HTR-8/SVneo (cell line): Measurements from ENCODE around the gene DMBX1.

Experiments
- DNase-seq: peaks from one replicate; pipeline ENCODE4 v3.0.0; 2011; ENCODE audit warnings: low spot score, mixed read lengths; ENCODE audit not compliant: insufficient read length
- FAIRE-seq: peaks from 2 replicates; lab custom pipeline; 2011; peaks lifted over from hg19 to GRCh38; lab: Jason Lieb, UNC

The DMBX1 gene

DNA sequence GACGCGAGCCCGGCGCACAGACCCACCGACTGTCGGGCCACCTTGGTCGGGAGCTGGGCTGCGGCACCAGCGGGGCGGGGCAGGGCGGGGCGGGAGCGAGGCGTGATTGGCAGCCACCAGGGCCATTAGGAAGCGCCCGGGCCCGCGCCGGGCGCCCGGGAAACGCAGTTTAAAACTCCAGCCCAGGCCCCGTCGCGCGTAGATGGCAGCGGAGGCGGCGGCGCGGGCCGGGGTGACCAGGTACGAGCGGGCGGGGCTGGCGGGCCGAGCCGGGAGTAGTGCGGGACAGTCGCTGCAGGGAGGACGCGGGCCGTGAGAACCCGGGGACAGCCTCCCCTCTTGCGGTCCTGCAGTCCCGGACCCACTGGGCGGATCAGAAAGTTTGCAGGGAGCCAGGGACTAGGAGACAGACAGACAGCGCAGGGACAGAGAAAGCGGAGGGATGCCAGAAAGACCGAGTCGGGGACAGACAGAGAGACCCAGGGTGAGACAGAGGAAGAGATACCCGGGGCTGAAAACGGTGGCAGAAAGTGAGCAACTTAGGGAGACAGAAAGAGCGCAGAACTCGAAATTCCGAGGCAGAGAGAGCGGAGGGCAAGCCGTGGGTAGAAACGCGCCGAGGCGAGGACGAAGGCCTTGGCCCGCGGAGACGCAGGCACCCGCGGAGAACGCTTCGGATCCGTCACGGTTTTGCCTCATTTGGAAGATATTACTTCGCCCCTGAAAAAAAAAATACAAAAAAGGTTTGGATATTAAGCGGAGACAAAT lies at the start of gene DMBX1:
DMBX1 (plus strand) TSS at position 199 of the 768 bp plus-strand sequence. CDS start 17,175 bp downstream, outside the sequence.
- FAIRE-seq (no peak), DNase-seq (peak; percentile 82)

DNA sequence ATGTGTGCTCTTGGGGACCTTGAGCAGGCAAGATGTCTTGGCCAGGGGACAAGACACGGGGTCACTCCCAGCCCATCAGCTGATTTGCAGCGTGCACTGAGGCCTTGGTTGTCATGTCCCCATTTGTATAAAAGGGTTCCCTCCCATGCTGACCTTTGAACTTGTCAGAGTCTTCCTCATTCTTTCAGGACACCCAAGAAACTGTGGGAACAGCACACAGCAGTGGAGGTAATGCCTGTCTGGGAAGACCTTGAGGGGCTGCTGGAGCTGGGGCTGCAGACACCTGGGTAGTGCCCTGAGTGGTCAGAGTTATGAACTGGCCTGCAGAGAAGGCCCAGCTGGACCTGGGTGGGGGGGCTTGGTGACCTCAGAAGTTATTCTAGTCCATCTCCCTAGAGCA lies 49.2 kb upstream of the DMBX1 start:
- DNase-seq (no peak), FAIRE-seq (no peak)

DNA sequence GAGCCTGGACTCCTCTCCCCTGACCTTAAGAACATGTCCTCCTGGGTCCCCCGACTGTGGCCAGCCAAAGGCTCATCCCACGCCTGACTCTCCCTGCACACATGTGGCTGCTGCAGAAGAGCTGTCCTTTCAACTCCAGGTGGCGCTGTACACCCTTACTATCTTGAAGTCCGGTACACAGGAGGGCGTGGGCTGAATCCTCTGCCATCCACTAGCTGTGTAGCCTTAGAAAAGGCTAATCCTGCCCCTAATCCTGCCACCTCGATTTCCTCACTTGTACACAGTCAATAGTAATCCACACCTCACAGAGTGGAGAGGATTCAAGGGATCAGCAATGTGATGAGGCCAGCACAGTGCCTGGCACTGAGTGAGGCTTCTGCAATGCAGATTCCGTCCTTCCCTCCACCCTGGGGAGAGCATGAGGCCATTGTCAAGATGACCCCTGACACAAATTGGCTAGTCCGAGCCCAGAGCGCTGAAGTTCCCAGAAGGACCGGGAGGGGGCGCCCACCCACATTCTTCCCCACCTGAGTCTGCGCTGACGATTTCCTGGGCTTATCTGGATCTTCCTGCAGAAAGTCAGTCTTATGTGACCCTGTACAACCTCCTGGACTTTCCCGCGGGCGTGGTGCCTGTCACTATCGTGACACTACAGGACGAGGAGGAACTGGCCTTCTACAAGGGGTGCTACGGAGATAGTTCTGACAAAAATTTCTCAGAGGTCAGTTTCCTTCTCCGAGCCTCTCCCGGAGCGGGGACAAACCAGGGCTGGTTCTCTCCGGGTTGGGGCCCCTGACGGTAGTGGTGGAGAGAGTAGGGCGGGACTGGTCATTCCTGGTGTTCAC lies 47.1 kb upstream of the DMBX1 start:
- DNase-seq (peak; percentile 75), FAIRE-seq (peak; percentile 64)

DNA sequence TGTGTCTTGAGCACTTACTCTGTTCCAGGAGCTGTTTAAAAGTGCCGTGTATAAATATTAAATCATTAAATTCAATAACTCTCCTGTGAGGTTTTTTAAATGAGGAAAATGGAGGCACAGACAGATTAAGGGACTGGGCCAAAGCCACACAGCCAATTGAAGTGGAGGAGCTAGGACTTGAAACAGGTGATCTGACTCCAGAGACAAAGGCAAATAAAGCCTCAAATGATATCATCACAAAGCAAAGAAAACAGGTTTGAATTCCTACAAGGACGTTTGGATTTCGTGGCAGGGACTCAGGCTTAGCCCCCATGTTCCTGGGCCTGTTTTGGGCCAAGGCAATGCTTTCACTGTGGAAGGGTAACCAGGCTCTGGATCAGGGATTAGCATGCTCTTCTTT lies 45.2 kb upstream of the DMBX1 start:
- FAIRE-seq, result no peak
- no peak for DNase-seq

DNA sequence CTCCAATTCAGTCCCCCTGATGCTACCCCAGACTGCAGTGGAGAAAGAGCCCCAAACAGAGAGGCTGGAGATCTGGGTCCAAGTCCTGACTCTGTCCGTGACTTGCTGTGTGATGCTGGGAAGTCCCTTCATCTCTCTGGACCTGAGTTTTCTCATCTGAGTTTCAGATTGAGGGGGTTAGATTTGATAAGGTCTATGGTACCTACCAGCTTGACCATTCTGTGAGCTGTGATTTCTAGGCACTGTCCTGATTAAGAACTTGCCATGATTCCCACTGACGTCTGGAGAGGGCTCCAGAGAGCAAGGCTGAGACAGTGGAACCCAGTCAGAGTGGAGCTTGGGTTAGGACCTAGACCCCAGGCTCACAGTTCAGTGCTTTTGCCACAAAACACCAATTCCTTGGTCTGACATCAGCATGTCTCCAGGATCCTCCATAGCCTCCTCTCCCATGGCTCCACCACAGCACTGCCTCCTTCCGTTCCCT lies 43.8 kb upstream of the DMBX1 start:
- no peak for FAIRE-seq
- no peak for DNase-seq

DNA sequence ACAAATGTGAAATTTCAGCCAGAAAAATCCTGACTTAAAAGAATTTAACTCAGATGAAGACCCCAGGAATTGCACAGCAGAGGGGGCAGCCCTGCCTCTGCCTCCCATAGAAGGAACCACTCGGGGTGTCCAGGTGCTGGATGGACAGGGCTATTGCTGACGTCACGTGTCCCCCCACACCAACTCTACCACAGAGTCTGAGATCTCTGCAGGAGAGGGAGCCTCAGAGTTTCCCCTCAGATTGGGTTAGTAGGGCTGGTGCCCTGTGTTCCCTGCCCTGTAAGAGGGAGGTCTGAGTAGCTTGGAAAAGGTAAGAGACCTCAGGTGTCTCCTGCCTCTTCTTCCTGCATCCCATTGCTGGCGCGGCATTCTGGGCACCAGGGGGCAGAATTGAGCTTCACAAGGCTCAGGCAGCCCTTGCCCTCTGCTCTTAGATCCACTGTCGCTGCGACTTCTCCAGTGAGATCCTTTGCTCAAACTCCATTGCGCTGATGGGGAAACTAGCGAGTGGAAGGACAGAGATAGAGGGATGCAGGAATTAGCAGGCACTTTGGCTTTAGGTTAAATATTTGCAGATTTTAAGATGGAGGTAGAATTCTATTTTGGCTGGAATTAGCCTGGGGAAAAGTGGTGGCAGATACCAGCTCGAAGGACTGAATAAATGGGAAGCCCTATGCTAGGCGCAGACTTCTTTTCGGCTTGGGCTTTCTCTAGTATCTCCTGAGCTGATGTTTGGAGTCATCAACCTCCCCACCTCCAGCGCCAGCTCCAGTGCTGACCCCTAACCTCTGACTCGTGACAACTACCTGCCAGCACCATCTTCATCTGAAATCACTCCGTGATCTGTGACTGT lies 42.8 kb upstream of the DMBX1 start:
- FAIRE-seq, result no peak

DNA sequence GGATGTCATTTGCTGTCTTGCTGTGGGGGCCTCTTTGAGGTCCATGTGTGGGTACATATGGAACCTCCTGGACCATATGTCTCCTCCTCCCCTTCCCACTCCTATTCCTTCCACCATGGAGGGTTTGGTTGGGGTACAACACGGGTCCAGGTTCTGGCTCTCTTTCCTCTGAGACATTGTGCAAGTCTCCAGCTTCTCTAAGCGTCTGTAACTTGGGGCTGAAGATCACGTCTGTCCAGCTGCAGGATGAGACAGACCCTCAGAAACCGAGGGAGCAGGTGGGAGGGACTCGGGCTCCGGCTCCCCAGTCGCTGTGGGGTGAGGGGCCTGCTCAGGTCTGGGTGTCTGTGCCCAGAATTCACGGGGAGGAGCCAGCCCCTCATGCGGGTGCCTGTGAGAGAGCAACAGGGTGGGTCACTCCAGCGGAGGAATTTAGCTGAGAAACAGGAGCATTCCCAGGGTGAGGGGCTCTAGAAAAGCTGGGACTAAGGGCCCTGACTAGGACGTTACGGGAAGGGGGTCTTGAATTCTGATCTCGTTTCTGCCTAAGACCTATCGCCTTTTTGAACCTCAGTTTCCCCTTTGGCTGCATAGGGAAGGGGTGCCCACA lies 42.0 kb upstream of the DMBX1 start:
- DNase-seq (no peak), FAIRE-seq (no peak)

More for the DNA sequence above, 42.8 kb upstream of the DMBX1 start:
- DNase-seq, result peak; percentile 62

DNA sequence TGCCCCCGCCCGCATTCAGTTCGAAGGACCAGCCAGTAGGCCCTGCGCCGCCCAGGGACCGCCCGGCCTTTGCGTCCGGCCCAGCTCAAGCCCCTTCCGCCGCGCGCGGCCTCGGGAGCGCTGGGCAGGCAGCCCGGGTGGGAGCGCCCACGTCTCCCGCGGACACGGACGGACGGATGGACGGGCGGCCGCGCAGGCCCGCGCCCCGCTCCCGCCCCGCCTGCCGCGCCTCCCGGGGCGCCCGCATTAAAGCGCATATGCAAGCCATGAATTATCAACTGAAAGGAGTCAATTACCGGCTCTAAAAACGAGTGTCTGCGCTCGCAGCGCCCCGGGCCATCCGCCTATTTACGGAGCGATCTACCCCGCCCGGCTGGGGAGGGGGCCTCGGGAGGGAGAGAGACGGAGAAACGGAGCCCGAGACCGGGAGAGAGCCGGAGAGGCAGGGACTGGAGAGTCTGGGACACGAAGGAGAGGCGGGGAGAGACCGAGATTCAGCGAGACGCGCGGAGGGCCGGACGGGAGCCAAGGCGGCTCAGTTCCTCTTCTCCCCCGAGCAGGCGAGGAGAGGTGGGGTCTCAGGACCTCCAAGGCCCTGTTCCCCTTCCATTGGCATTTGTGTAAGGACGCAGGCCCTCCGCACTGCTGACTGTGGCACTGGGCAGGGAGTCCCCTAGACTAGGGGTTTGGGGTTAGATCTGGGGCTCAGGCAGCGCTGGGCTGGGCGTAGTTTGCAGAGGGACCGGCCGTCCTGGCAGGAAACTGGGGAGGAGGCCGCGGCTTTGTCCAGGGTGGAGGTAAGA lies 41.3 kb upstream of the DMBX1 start:
- FAIRE-seq (no peak), DNase-seq (no peak)

DNA sequence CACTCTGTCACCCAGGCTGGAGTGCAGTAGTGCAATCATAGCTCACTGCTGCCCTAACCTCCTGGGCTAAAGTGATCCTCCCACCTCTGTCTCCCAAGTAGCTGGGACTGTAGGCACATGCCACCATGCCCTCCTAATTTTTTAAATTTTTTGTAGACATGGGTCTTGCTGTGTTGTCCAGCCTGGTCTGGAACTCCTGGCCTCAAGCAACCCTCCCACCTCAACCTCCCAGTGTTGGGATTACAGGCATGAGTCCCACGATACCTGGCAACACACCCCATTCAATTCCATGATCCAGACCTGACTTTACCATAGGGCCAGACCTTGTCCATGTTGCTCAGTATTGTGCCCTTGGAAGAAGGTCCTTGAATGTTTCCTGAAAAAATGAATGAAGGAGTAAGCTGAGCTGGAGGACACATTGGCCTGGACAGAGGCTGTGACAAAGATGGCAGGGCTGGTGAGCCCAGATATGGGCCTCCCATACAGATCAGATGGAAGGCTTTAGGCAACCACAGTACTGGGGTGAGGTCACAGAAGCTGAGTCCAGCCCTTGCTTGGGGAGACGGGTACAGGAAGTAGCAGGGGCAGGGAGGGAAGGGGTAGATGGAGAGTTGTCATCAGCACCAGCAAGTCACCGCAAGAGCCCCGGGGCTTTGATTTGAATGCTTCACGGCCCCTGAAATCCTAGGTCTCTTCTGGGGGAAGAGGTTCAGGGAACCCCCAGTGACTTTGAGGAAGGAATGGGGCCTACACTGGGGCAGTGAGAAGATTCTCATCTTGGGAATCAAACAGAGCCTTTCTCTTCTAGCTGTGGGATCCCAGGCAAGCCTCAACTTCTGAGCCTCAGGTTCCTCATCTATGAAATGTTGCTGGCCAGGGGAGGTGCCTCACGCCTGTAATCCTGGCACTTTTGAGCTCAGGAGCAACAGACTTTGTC lies 40.1 kb upstream of the DMBX1 start:
- FAIRE-seq, result no peak

DNA sequence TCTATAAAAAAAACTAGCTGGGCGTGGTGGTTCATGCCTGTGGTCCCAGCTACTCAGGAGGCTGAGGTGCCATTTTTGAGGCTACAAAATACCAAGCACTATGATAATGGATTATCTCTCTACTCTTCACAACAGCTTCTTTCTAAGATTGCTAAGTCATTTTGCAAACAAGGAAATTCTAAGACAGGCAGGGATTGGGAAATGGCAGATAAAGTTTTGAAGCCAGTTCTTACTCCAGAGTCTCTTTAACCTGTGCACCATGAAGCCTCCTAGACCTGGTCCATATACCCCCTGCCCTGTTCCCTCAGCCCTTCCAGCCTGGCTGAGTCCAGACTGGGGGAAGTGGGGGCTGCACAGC lies 39.5 kb upstream of the DMBX1 start:
- DNase-seq, result no peak
- FAIRE-seq, result no peak

More for the DNA sequence above, 40.1 kb upstream of the DMBX1 start:
- no peak for DNase-seq

DNA sequence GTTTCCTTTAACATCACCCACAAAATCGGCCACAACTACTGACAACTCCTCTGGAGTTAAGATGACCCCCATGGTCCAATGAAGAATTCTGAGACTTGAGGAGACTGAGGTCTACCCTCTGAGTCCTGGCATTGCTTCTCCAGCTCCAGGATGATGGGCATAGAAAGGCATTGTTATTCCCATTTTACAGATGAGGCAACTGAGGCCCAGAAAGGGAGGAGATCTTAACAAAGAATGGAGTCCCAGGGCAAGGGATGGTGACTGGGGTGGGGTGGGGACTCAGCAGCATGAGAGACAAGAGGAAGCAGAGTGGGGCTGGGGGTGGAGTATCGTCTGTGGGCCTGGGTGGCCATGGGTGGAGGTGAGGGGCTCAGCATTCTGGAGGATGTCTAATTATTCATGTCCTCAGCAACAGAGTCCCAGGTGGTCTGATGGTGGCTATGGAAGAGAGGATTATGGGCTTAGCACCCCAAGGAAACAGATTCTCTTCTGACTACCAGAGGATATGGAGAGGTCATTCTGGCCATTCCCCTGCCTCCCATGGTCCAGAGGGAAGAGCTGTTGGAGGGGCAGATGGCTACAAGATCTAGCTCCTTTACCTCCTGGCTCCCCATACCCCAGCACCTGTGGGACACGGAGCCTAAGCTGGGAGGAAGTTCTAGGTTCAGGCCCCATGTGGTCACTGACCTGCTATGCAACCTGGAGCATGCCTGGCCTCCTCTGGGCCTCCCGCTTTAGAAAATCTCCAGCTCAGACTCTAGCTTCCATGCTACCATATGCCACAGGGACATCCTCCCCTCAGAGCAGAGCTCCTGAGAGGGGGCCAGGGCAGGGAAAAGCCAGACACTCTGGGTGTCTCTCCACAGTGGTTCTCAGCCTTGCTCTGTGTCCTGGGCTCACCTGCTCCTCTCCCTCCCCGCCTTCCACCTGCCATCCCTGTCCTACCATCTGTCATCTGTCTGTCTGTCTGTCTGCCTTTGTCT lies 37.4 kb upstream of the DMBX1 start:
- FAIRE-seq (no peak), DNase-seq (no peak)

DNA sequence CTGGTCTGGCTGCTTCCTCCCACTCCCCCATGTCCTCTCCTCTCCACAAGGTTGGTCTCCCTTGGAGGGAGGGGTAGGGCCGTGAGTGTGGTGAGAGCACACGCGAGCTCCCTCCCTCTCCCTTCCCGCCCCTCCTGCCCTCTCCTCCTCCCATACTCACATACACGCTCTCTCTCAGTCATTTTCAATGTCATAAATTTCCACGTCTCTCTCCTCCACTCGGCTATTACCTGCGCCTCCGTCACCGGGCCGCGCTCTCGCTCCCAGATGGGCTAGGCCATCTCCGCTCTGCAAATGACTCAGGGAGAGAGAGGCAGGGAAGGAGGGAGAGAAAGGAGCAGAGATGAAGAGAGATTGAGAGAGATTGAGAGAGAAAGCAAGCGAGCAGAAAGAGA lies 36.7 kb upstream of the DMBX1 start:
- DNase-seq (no peak), FAIRE-seq (no peak)

DNA sequence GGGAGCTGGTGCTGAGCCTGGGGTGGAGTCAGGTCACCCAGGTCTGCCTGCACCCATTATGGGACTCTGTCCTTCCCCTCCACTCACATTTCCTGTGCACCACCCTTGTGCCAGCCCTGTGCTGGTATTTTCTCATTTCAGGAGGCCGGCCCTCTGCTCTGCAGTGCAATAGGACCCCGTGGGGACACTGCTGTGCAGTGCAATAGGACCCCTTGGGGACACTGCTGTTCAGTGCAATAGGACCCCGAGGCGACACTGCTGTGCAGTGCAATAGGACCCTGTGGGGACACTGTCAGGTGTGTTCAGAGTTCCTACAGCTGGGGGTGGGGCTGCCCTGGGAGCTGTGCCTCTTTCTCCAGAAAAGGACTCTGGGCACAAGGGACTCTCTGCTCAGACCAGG lies 36.2 kb upstream of the DMBX1 start:
- DNase-seq (no peak), FAIRE-seq (no peak)

DNA sequence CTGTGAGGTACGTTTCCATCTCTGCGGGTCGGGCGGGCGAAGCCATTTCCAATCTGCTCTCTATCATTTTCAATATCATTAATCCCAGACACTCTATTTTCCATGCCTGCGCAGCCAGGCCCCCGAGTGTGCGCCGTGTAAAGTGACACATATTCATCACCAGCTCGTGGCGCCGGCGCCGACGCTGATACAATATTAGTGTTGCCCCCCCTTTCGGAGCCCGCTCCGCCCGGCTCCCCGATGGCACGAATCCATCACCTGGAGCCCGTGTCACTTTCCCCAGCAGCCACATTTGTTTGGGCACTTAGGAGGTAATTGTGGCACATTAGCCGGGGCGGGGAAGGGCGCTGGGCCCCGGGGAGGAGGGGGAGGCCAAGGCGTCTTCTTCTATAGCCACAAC lies 33.7 kb upstream of the DMBX1 start:
- no peak for DNase-seq
- no peak for FAIRE-seq

DNA sequence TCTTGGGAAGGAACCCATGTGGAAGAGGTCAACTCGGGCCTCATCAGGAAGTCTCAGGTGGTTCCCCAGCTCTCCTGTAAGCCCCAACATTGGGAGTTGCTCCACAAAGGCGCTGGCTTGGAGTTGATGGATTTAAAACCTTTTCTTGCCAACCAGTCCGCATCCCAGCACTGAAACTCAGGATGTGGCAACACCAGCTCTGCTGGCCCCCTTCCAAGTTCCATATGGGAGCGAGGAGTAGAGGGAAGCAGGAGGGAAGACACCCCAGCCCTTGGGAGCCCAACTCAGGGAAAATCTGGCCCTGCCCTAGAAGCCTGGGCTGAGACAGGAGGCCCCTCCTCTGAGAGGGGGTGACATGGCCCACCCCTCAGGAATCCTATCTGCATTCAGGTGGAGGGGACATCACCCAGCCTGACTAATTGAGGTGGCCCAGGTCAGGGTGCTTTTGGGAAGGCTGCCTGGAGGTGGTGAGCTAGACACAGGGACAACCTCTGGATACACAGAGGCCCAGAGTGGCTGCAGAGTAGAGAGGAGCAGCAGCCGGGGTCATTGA lies 33.1 kb upstream of the DMBX1 start:
- no peak for FAIRE-seq
- DNase-seq, result no peak

DNA sequence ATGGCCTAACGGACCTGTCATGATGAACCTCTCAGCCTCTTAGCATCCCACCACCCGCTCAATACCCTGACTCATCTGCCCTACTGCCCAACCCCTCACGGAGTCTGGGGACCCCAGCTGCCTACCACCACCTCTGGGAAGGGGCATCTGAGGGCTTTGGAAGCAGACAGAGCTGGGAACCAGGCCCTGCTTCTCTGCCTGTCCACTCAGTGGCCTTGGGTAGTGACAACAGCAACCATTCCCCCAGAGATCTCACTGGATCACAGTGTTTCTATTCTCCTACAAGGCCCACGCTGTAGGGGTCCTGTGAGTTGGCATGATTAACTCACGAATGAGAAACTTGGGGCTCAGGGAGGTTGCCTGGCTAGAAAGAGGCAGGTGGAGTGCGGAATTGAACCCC lies 32.5 kb upstream of the DMBX1 start:
- FAIRE-seq (no peak), DNase-seq (no peak)

DNA sequence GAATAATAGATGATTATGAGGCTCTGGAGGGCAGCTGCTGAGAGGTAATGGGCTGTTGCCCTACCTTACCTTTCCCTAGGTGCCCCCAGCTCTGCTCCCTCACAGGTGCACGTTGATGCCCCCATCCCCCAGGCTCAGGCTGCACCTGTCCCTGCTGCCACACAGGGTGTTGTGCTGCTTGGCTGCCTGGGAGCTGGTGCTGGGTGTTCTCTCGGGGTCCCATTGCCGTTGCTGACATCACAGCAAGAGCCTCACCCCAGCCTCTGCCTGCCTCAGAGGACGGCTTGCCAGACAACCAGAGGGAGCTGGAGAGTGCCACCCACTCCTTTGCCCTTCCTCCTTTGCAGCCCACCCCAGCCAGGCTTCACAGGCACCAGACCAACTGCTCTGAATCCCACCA lies 31.4 kb upstream of the DMBX1 start:
- no peak for FAIRE-seq
- no peak for DNase-seq
